ENCODE results near the gene POLK. TPM values are rescaled to one million over a fixed set of nuclear protein-coding genes. Genes with fewer than 3 reads are reported as not detected.
"Not testable (repeated sequence)": the region's sequence is repeated elsewhere in the genome, so short reads cannot be mapped to it uniquely, and the experiment has no call there.

Gene POLK
- total RNA-seq, 1 donor from 2014 or later = 21.1 TPM

GRCh38 chr5:75571547-75571946 lies 59.9 kb downstream of the POLK start:
- TF ChIP-seq CTCF (IDR thresholded peaks at IDR 0.05; ENCODE audit: borderline replicate concordance) = no peak
- no peak overlapping the region for H3K27ac ChIP-seq (replicated peaks)
- DNase-seq = no peak
- no peaks in the 10 kb centered on the region for H3K36me3 ChIP-seq
- H3K4me1 ChIP-seq = peaks cover 50% of the 10 kb centered on the region
- no peaks in the 10 kb centered on the region for H3K9me3 ChIP-seq (replicated peaks)
- no peaks in the 10 kb centered on the region for H3K27me3 ChIP-seq (ENCODE audit: low read depth)
- intact Hi-C loops (cut with micrococcal nuclease) = no loop called here
- H3K4me3 ChIP-seq = no peak overlapping the region

- no peak for TF ChIP-seq CTCF (IDR thresholded peaks at IDR 0.05; ENCODE audit: borderline replicate concordance)
- H3K4me1 ChIP-seq = peaks cover 32% of the 10 kb centered on the region
- no peak for DNase-seq
- peaks cover 23% of the 10 kb centered on the region for H3K36me3 ChIP-seq
- intact Hi-C loops (cut with micrococcal nuclease) = no loop called here
- H3K9me3 ChIP-seq (replicated peaks) = no peaks in the 10 kb centered on the region
- H3K27me3 ChIP-seq (ENCODE audit: low read depth) = no peaks in the 10 kb centered on the region
- peak overlapping the region; percentile 2 for H3K4me3 ChIP-seq
- H3K27ac ChIP-seq (replicated peaks) = peak overlapping the region; percentile 28
Measured at GRCh38 chr5:75574791-75575190, 63.1 kb downstream of the POLK start.

GRCh38 chr5:75578280-75578679 lies 66.6 kb downstream of the POLK start:
- H3K9me3 ChIP-seq (replicated peaks); DNase-seq; intact Hi-C loops (cut with micrococcal nuclease); H3K27ac ChIP-seq (replicated peaks); H3K4me3 ChIP-seq; H3K27me3 ChIP-seq (ENCODE audit: low read depth): not testable (repeated sequence)
- Histone ChIP-seq H3K4me1 (peaks cover 18% of the 10 kb centered on the region), H3K36me3 (peaks cover 46% of the 10 kb centered on the region)

- Histone ChIP-seq H3K36me3 (peaks cover 47% of the 10 kb centered on the region), H3K4me1 (peaks cover 3% of the 10 kb centered on the region), H3K4me3 (no peak overlapping the region), H3K27ac (replicated peaks) (no peak overlapping the region), H3K27me3 (ENCODE audit: low read depth) (no peaks in the 10 kb centered on the region), H3K9me3 (replicated peaks) (no peaks in the 10 kb centered on the region)
- no peak for TF ChIP-seq CTCF (IDR thresholded peaks at IDR 0.05; ENCODE audit: borderline replicate concordance)
- no peak for DNase-seq
- intact Hi-C loops (cut with micrococcal nuclease) = no loop called here
Measured at GRCh38 chr5:75584641-75585040, 73.0 kb downstream of the POLK start.

- Histone ChIP-seq H3K36me3 (peaks cover 54% of the 10 kb centered on the region), H3K27me3 (ENCODE audit: low read depth) (no peaks in the 10 kb centered on the region), H3K9me3 (replicated peaks) (no peaks in the 10 kb centered on the region), H3K4me1 (no peaks in the 10 kb centered on the region), H3K27ac (replicated peaks) (no peak overlapping the region), H3K4me3 (no peak overlapping the region)
- DNase-seq = no peak
- no peak for TF ChIP-seq CTCF (IDR thresholded peaks at IDR 0.05; ENCODE audit: borderline replicate concordance)
- intact Hi-C loops (cut with micrococcal nuclease) = no loop called here
Measured at GRCh38 chr5:75588666-75589065, 77.0 kb downstream of the POLK start.

GRCh38 chr5:75600535-75600934 lies 88.8 kb downstream of the POLK start:
- intact Hi-C loops (cut with micrococcal nuclease) = no loop called here
- TF ChIP-seq CTCF (IDR thresholded peaks at IDR 0.05; ENCODE audit: borderline replicate concordance) = no peak
- DNase-seq = no peak
- Histone ChIP-seq H3K27ac (replicated peaks) (no peak overlapping the region), H3K4me1 (peaks cover 9% of the 10 kb centered on the region), H3K4me3 (no peak overlapping the region), H3K36me3 (peaks cover 35% of the 10 kb centered on the region), H3K9me3 (replicated peaks) (no peaks in the 10 kb centered on the region), H3K27me3 (ENCODE audit: low read depth) (no peaks in the 10 kb centered on the region)

Data from left ventricle myocardium inferior (tissue), 1 donor.